GM19328 (cell line): ENCODE results near the gene SERPINA6.
"Not testable (repeated sequence)": the region's sequence is repeated elsewhere in the genome, so short reads cannot be mapped to it uniquely, and the experiment has no call there.

Source experiments
- ATAC-seq: cut with Tn5 transposase; IDR thresholded peaks from one replicate; pipeline ENCODE4 v1.9.1; 2021; ENCODE audit warnings: mild to moderate bottlenecking, moderate library complexity; ENCODE audit not compliant: unreplicated experiment

Gene SERPINA6

GRCh38 chr14:94295360-94296180 is 27.6 kb downstream of the SERPINA6 start:
- ATAC-seq = no peak

GRCh38 chr14:94293578-94293924 is 29.6 kb downstream of the SERPINA6 start:
- no peak for ATAC-seq

- no peak for ATAC-seq
These were observed 30.1 kb downstream of the SERPINA6 start, which contains the start of gene SERPINA10 for GRCh38 chr14:94292872-94293577. SERPINA10 (minus strand) TSS chr14:94293268; CDS start chr14:94290593, 2,675 bp downstream.

GRCh38 chr14:94292526-94292871 is 30.6 kb downstream of the SERPINA6 start:
- no peak for ATAC-seq

- no peak for ATAC-seq
These were observed 31.1 kb downstream of the SERPINA6 start for GRCh38 chr14:94291906-94292525.

GRCh38 chr14:94291159-94291905 is 31.8 kb downstream of the SERPINA6 start:
- no peak for ATAC-seq

- no peak for ATAC-seq
These were observed 32.9 kb downstream of the SERPINA6 start for GRCh38 chr14:94290197-94290596.

GRCh38 chr14:94288610-94289465 is 34.3 kb downstream of the SERPINA6 start:
- ATAC-seq = no peak

- ATAC-seq = no peak
These were observed 38.0 kb downstream of the SERPINA6 start for GRCh38 chr14:94285158-94285557.

- ATAC-seq = no peak
These were observed 38.9 kb downstream of the SERPINA6 start for GRCh38 chr14:94284221-94284620.

- no peak for ATAC-seq
These were observed 40.0 kb downstream of the SERPINA6 start for GRCh38 chr14:94282991-94283723.

GRCh38 chr14:94278731-94279130 is 44.4 kb downstream of the SERPINA6 start:
- ATAC-seq = no peak

GRCh38 chr14:94276898-94277561 is 46.1 kb downstream of the SERPINA6 start:
- ATAC-seq = not testable (repeated sequence)

- ATAC-seq = no peak
These were observed 54.0 kb downstream of the SERPINA6 start for GRCh38 chr14:94269156-94269555.

- ATAC-seq = not testable (repeated sequence)
These were observed 54.6 kb downstream of the SERPINA6 start for GRCh38 chr14:94268582-94268981.

GRCh38 chr14:94267352-94267751 is 55.8 kb downstream of the SERPINA6 start:
- ATAC-seq = no peak

- ATAC-seq = not testable (repeated sequence)
These were observed 58.9 kb downstream of the SERPINA6 start for GRCh38 chr14:94264195-94264594.
